NB4 (cell line): ENCODE data around the gene TRRAP.

Experiments
- DNase-seq: peaks from one replicate; pipeline ENCODE4 v3.0.0; 2010; ENCODE audit warnings: low read depth
- H3K4me3 ChIP-seq: one replicate; pipeline ENCODE4 v1.5.1; 2011; ENCODE audit warnings: mild to moderate bottlenecking, low read depth, low read length, moderate library complexity
- MYC ChIP-seq: IDR thresholded peaks from 2 replicates; pipeline ENCODE4 v1.6.1; 2011; ENCODE audit warnings: low read depth, low read length
- POLR2A ChIP-seq: IDR thresholded peaks from 2 replicates; pipeline ENCODE4 v1.6.1; 2011; ENCODE audit warnings: mild to moderate bottlenecking; ENCODE audit not compliant: insufficient read length; ENCODE audit errors: extremely low read depth
- TF ChIP-seq, protein P1 (sequence below): IDR thresholded peaks from 2 replicates; pipeline ENCODE4 v1.6.1; 2011; ENCODE audit warnings: low read depth, low read length
- TF ChIP-seq, protein P2 (sequence below): IDR thresholded peaks from one replicate; pipeline ENCODE4 v1.5.1; 2012; ENCODE audit warnings: low read depth, low read length

Gene TRRAP

DNA sequence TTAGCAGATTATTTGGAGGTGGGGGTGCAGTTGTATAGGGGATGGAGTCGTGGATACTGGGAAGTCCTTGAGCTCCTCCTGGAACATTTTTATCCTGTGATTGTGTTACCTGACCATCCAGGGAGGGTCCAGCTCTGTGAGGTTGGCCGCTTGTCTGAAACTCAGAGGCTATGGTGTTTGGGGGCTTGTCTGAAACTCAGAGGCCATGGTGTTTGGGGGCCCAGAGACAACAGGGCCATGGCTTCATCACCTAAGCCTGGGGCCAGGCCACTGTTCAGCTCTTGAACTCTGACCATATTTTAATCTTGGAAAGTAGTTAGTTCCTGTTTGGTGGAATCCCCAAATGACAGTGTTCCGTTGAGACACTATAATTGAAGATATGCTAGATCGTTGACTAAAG lies 66.1 kb downstream of the TRRAP start:
- no peak for DNase-seq
- TF ChIP-seq MYC = no peak
- TF ChIP-seq, protein P1, sequence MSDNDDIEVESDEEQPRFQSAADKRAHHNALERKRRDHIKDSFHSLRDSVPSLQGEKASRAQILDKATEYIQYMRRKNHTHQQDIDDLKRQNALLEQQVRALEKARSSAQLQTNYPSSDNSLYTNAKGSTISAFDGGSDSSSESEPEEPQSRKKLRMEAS = no peak
- TF ChIP-seq POLR2A = no peak
- TF ChIP-seq, protein P2, sequence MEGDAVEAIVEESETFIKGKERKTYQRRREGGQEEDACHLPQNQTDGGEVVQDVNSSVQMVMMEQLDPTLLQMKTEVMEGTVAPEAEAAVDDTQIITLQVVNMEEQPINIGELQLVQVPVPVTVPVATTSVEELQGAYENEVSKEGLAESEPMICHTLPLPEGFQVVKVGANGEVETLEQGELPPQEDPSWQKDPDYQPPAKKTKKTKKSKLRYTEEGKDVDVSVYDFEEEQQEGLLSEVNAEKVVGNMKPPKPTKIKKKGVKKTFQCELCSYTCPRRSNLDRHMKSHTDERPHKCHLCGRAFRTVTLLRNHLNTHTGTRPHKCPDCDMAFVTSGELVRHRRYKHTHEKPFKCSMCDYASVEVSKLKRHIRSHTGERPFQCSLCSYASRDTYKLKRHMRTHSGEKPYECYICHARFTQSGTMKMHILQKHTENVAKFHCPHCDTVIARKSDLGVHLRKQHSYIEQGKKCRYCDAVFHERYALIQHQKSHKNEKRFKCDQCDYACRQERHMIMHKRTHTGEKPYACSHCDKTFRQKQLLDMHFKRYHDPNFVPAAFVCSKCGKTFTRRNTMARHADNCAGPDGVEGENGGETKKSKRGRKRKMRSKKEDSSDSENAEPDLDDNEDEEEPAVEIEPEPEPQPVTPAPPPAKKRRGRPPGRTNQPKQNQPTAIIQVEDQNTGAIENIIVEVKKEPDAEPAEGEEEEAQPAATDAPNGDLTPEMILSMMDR = no peak
- no peak overlapping the region for H3K4me3 ChIP-seq

DNA sequence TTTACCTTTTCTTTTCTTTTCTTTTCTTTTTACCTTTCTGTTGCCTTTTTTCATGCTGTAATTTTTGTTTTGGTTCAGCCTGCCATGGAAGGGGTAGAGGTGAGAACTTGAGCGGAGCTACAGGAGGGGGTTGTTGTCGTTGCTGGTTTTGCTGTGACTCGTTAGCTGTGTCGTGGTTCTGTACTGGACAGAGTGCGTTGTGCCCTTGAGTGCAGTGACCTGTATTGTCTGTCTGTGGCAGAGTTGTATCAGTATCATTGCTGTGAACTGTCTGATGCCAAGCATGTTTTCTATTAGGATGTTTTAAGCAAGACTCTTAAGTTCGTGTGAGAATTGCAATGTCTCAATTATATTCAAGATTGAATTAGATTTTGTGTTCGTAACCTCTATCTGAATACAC lies 67.5 kb downstream of the TRRAP start:
- TF ChIP-seq MYC = no peak
- TF ChIP-seq POLR2A = no peak
- TF ChIP-seq, protein P2 = no peak
- TF ChIP-seq, protein P1 = no peak
- no peak overlapping the region for H3K4me3 ChIP-seq
- no peak for DNase-seq

DNA sequence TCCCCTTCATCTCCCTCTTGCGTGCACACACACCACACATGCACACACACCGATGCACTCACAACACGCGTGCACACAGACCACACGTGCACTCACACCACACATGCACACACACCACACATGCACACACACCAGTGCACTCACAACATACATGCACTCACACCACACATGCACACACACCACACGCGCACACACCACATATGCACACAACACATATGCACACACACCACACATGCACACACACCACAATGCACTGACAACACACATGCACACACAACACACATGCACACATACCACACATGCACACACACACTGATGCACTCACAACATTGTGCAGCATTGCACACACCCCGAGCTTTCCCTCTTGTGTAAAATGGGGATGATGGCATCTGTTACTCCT lies 68.1 kb downstream of the TRRAP start:
- DNase-seq = no peak
- H3K4me3 ChIP-seq = no peak overlapping the region
- TF ChIP-seq MYC = no peak
- TF ChIP-seq, protein P2 = no peak
- TF ChIP-seq, protein P1 = no peak
- no peak for TF ChIP-seq POLR2A

DNA sequence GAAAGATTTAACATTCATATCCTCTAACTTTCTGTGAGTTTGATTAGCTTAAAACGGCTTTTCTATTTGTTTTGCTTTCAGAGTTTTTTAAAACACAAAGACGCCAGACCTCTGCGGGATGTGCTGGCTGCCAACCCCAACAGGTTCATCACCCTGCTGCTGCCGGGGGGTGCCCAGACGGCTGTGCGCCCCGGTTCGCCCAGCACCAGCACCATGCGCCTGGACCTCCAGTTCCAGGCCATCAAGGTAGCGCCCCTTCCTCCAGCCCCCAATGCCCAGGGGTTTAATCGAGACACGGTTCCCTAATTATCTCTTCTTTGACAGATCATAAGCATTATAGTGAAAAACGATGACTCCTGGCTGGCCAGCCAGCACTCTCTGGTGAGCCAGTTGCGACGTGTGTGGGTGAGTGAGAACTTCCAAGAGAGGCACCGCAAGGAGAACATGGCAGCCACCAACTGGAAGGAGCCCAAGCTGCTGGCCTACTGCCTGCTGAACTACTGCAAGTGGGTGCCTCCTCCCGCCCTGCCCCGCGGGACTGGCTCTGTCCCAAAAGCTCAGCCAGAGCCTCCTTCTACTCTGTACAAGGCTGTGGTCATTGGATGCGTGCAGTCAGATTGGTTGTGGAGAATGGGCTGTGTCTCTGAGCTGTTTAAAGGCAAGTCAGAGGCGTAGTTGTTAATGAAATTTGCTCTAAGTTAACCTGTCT lies 71.2 kb downstream of the TRRAP start:
- H3K4me3 ChIP-seq = no peak overlapping the region
- DNase-seq = no peak
- TF ChIP-seq POLR2A (no peak), MYC (no peak)
- TF ChIP-seq, protein P1 = no peak
- TF ChIP-seq, protein P2 = no peak

DNA sequence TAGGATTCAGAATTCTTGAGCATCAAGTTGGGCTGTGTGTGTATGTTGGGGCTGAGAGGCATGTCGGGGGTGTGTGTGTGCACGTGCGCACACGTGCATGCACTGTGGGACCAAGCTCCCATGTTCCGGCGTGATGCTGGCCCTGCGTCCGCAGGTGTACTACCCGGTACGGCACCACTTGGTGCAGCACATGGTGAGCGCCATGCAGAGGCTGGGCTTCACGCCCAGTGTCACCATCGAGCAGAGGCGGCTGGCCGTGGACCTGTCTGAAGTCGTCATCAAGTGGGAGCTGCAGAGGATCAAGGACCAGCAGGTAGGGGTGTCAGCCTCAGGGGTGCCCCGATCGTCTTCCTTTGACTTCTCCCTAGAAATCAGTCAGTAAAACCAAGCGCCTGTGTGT lies 77.7 kb downstream of the TRRAP start:
- no peak for TF ChIP-seq POLR2A
- TF ChIP-seq MYC = no peak
- TF ChIP-seq, protein P2 = no peak
- no peak overlapping the region for H3K4me3 ChIP-seq
- no peak for DNase-seq
